HG02852 (cell line): ENCODE measurements around the gene SLC25A10.

Experiments used
- ATAC-seq: cut with Tn5 transposase; IDR thresholded peaks from one replicate; pipeline ENCODE4 v1.9.1; 2021; ENCODE audit warnings: mild to moderate bottlenecking, moderate library complexity; ENCODE audit not compliant: unreplicated experiment

The SLC25A10 gene

GRCh38 chr17:81705518-81706231 lies 6.4 kb upstream of the SLC25A10 start:
- ATAC-seq: no peak

GRCh38 chr17:81706232-81706611 lies 5.9 kb upstream of the SLC25A10 start:
- ATAC-seq: no peak

GRCh38 chr17:81706757-81707624 lies 5.1 kb upstream of the SLC25A10 start:
- no peak for ATAC-seq

GRCh38 chr17:81707725-81708646 lies 4.1 kb upstream of the SLC25A10 start:
- ATAC-seq: no peak

GRCh38 chr17:81708739-81709185 lies 3.3 kb upstream of the SLC25A10 start:
- ATAC-seq: no peak

- ATAC-seq: no peak
These were observed 1.4 kb upstream of the SLC25A10 start for GRCh38 chr17:81710514-81711308.

GRCh38 chr17:81712468-81713003 lies 452 bp downstream of the SLC25A10 start:
- ATAC-seq: no peak

- ATAC-seq: no peak
These were observed 996 bp downstream of the SLC25A10 start for GRCh38 chr17:81713004-81713555.

GRCh38 chr17:81713556-81714411 lies 1.7 kb downstream of the SLC25A10 start:
- no peak for ATAC-seq

- no peak for ATAC-seq
These were observed 2.5 kb downstream of the SLC25A10 start for GRCh38 chr17:81714412-81715106.

- no peak for ATAC-seq
These were observed 3.2 kb downstream of the SLC25A10 start for GRCh38 chr17:81715107-81715871.

- ATAC-seq: no peak
These were observed 4.0 kb downstream of the SLC25A10 start for GRCh38 chr17:81715872-81716673.

GRCh38 chr17:81716674-81716996 lies 4.6 kb downstream of the SLC25A10 start:
- no peak for ATAC-seq

- ATAC-seq: no peak
These were observed 5.1 kb downstream of the SLC25A10 start for GRCh38 chr17:81717049-81717765.

- no peak for ATAC-seq
These were observed 5.6 kb downstream of the SLC25A10 start for GRCh38 chr17:81717766-81718089.
